A549 (cell line): ENCODE results near the gene ZNF521.

Experiments
- CBX8 ChIP-seq: fragments of 200-600 bp; sonication (generic); IDR thresholded peaks from 2 replicates; pipeline ENCODE4 v1.6.1; 2016
- CEBPB ChIP-seq, 2 experiments: fragments of >200 bp in 1 of 2; sonication (Bioruptor Twin) in 1 of 2; formaldehyde crosslinking in 1 of 2; IDR thresholded peaks; 2 replicates each; pipeline ENCODE4 v1.6.1; 2012 to 2016
- POLR2A ChIP-seq: IDR thresholded peaks from 2 replicates; pipeline ENCODE4 v1.6.1; 2012; ENCODE audit warnings: mild to moderate bottlenecking, low read length
- RAD21 ChIP-seq, 2 experiments: fragments of >200 bp in 1 of 2; sonication (Bioruptor Twin) in 1 of 2; formaldehyde crosslinking in 1 of 2; IDR thresholded peaks in 1 of 2; conservative IDR thresholded peaks in 1 of 2; 2 replicates in 1 of 2; 3 replicates in 1 of 2; pipeline ENCODE4 v1.6.1; 2012 to 2018; ENCODE audit warnings: inconsistent platforms in 1 of 2
- TF ChIP-seq, protein P1 (sequence below): fragments of >200 bp; sonication (Bioruptor Twin); formaldehyde crosslinking; IDR thresholded peaks from 3 replicates; pipeline ENCODE4 v1.5.1; 2016
- TF ChIP-seq, protein P2 (sequence below): IDR thresholded peaks from 2 replicates; pipeline ENCODE4 v1.6.1; 2012; ENCODE audit warnings: low read depth, borderline replicate concordance

DNA sequence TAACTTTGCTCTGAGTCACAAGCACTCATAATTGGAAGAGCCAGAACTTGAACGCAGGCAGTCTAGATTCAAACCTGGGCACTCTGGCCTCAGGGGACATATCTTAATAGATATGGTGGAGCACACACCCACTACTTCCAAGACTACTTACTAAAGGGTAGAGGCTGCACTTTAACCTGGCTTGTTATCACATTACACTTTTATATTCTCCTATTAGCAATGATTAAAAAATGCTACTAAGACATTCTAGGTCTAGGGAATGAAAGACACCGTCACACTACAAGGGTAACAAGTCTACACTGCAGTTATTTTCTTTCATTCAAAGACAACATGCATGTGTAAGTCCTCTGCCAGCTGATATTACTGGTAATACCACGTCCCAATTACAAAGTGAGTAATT, 258.8 kb downstream of the ZNF521 start:
- TF ChIP-seq, protein P1, sequence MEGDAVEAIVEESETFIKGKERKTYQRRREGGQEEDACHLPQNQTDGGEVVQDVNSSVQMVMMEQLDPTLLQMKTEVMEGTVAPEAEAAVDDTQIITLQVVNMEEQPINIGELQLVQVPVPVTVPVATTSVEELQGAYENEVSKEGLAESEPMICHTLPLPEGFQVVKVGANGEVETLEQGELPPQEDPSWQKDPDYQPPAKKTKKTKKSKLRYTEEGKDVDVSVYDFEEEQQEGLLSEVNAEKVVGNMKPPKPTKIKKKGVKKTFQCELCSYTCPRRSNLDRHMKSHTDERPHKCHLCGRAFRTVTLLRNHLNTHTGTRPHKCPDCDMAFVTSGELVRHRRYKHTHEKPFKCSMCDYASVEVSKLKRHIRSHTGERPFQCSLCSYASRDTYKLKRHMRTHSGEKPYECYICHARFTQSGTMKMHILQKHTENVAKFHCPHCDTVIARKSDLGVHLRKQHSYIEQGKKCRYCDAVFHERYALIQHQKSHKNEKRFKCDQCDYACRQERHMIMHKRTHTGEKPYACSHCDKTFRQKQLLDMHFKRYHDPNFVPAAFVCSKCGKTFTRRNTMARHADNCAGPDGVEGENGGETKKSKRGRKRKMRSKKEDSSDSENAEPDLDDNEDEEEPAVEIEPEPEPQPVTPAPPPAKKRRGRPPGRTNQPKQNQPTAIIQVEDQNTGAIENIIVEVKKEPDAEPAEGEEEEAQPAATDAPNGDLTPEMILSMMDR, result no peak
- TF ChIP-seq CEBPB (IDR thresholded peaks at IDR 0.05) (no peak), POLR2A (no peak), RAD21 (conservative IDR thresholded peaks at IDR 0.05 in 1 of 2, IDR thresholded peaks at IDR 0.05 in 1 of 2) (no peak), CBX8 (no peak)
- TF ChIP-seq, protein P2, sequence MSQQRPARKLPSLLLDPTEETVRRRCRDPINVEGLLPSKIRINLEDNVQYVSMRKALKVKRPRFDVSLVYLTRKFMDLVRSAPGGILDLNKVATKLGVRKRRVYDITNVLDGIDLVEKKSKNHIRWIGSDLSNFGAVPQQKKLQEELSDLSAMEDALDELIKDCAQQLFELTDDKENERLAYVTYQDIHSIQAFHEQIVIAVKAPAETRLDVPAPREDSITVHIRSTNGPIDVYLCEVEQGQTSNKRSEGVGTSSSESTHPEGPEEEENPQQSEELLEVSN, result no peak
